HG03432 (cell line): Measurements from ENCODE around the gene DNAI4.

ENCODE experiments used
- ATAC-seq: cut with Tn5 transposase; IDR thresholded peaks from one replicate; pipeline ENCODE4 v1.9.1; 2021; ENCODE audit warnings: mild to moderate bottlenecking, moderate library complexity; ENCODE audit not compliant: unreplicated experiment

DNAI4 gene

GRCh38 chr1:66768965-66769364, 155.7 kb downstream of the DNAI4 start:
- no peak for ATAC-seq

DNA sequence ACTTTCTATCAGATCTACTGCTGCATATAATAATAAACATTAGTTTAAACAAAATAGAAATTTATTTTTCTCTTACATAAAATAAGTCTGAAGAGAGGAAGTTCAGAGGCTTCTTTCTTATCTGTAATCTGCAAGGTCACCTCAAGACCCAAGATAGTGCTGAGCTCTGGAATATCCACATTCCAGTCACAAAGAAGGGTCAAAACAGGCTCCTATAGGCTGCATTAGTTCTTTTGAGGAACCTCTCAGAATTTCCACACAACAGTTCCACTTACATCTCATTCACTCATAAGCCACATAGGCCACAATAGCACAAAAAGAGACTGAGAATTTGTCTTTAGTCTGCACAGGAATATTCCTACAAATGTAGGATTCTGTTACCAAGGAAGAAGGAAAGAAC, 157.0 kb downstream of the DNAI4 start:
- ATAC-seq: no peak

DNA sequence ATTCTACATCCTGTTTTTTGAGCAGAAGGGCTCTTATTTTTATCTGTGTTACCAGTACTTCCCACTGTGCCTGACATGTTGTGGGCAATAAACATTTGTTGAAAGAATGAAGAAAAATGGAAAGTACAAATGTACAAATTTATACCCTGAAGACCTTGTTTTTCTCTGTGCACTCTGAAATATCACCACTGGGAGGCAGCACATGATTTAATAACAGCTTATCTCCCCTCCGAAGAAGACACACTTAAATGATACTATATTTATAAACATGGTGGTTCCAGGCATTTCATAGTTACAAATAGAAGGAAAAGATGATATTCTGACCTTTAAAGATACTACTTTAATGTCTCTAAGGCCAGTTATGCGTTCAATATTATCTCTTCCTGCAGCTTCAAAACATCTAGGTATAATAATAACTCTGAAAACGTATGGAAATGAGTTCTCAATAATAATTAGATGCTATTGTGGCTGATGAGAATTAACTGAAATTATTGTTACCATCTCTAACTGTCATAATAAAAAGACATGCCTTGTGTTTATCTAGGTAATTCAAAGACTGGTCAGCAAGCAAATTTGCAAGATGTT, 159.6 kb downstream of the DNAI4 start:
- peak; percentile 89 for ATAC-seq
